Effector CD4-positive, alpha-beta T cell (primary cell): ENCODE measurements around the gene NIPBL.
"Not testable (repeated sequence)": the region's sequence is repeated elsewhere in the genome, so short reads cannot be mapped to it uniquely, and the experiment has no call there.

ENCODE experiments used
- DNase-seq: peaks from one replicate; pipeline ENCODE4 v3.0.0-alpha.2; 2020

NIPBL gene

GRCh38 chr5:36879274-36880033 lies 2.9 kb downstream of the NIPBL start:
- DNase-seq = no peak

DNA sequence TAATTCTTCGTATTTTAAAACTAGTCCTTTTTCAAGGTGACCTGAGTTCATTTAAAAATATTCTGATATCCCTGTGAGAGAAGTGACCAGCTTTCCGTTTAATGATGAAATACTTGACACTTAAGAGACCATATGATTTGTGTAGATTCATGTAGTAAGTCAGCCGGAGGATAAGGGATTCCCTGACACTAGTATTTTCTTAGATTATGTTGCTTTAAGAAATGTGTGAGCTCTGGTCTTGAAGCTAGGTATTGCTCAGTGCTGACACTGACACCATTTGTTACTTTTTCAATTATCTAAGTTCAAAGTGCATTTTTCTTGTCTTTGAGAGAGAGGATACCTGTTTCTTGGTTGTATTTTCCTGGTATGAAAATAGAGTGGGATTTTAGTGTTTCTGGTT lies 4.2 kb downstream of the NIPBL start:
- no peak for DNase-seq

DNA sequence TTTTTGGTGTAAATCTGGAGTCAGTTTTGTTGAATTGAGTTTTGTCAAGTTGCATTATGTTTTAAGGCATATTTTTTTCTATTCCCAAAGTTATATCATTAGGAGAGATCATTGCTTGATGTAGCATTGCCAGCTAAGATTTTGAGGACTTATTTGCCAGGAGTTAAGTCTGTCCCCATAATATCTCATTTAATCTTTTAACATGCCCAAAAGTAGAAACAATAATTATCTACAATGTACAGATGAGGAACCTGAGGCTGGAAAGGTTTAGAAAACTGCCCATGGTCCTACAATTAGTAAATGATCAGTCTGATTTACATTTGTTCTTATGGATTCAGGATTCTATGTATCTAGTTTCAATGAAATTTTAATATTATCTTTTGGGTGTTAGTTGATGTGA lies 4.7 kb downstream of the NIPBL start:
- DNase-seq = no peak

- no peak for DNase-seq
Observed at GRCh38 chr5:36881807-36882206, 5.2 kb downstream of the NIPBL start.

DNA sequence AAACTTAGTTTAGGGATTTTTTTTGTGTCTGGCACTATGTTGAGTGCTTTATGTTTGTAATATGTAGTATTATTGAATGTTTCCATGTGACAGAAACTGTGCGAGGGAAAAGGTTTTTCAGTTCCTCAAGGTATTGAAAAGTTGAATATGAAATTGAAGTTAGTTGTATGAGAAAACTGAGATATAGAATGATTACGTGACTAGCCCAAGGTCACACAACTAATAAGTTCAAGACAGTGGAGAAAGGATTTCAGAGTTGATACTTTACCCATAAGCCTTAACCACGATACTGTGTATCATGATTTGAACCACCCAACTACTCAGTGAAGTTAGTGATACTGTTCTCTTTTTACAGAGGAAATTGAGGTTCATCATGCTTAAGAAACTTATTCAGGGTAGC lies 5.7 kb downstream of the NIPBL start:
- no peak for DNase-seq

GRCh38 chr5:36883894-36884462 lies 7.4 kb downstream of the NIPBL start:
- no peak for DNase-seq

DNA sequence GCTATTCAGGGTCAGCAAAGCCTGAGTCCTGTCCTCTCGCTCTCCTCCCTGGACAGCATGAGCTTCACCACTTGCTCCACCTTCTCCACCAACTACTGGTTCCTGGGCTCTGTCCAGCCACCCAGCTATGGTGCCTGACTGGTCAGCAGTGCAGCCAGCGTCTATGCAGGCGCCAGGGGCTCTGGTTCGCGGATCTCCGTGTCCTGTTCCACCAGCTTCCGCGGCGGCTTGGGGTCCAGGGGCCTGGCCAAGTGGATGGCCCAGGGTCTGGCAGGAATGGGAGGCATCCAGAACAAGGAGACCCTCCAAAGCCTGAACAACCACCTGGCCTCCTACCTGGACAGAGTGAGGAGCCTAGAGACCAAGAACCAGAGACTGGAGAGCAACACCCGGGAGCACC lies 8.6 kb downstream of the NIPBL start:
- DNase-seq = no peak

DNA sequence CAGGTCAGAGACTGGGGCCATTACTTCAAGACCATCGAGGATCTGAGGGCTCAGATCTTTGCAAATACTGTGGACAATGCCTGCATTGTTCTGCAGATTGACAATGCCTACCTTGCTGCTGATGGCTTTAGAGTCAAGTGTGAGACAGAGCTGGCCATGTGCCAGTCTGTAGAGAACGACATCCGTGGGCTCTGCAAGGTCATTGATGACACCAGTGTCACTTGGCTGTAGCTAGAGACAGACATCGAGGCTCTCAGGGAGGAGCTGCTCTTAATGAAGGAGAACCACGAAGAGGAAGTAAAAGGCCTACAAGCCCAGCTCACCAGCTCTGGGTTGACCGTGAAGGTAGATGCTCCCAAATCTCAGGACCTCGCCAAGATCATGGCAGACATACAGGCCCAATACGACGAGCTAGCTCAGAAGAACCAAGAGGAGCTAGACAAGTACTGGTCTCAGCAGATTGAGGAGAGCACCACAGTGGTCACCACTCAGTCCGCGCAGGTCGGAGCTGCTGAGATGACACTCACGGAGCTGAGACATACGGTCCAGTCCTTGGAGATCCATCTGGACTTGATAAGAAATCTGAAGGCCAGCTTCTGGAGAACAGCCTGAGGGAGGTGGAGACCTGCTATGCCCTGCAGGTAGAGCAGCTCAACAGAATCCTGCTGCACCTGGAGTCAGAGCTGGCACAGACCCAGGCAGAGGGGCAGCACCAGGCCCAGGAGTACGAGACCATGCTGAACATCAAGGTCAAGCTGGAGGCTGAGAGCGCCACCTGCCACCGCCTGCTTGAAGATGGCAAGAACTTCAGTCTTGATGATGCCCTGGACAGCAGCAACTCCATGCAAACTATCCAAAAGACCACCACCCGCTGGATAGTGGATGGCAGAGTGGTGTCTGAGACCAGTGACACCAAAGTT lies 9.3 kb downstream of the NIPBL start:
- DNase-seq = no peak

DNA sequence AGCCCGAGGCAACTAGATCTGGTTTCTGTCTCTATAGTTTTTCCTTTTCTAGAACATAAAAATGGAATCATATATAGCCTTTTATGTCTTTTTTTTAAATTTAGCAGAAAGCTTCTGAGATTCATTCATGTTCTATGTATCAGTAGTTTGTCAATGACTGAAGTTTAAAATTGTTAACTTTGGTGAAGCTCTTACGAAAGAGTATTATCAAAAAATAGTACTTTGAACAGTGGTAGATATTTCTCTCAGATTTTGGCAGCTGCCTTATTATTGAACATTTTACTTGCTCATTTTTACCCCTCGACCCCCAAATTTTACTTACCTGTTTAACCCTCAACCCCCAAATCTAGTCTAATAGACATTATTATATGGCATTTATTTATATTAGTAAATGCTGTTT lies 10.2 kb downstream of the NIPBL start:
- no peak for DNase-seq

GRCh38 chr5:36887532-36887931 lies 11.0 kb downstream of the NIPBL start:
- DNase-seq = no peak

DNA sequence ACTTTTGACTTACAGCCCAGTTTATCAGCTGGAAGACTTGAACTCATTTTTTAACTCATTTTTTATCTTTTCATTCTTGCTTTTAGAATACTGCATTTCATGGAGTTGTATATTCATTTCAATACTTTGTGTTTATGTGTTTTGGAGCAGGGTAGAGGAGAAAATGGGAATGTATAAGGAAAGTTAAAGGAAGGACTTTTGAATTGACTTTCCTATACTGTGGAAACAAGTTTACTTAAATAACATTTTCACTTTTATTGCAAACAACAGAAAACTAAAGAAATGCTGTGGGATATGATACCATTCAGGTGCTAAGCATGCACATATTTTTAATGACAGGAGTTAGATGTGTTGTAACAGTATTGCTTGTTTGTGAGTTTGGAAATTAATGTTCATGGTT lies 11.7 kb downstream of the NIPBL start:
- no peak for DNase-seq

DNA sequence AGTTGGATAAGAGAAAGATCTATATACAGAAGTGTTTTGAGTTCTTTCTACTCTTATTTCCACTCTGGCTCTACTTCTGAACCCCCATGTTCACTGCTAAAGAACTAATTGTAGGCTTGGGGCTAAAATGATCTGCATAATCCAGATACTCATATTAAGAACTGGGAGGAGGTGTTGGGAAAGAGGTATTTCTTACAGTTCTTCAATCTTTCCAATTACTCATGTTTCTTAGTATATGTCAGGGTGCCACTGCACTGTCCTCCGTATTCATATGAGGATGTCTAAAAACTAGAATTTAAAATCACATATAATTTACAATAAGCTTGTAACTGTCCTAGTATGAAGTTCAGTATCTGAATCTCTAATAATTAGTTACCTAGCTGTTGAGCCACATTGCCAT lies 12.7 kb downstream of the NIPBL start:
- DNase-seq = no peak

DNA sequence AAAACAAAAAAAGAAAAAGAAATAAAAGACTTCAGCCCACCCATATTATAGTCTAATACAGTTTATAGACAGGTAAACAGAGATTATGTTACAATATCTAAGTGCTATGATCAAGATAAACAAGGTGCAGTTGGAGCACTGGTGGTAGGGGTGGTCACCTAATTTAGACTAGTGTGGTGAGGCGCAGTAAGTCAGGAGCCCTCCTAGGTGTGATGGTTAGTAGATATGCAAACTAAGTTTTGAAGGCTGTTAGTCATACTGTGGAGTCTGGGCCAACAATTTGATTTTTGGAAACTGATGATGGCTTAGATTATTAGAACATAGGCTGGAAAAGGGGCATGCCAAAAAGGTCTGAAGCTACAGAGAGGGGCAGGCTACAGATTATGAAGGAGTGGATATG lies 14.7 kb downstream of the NIPBL start:
- DNase-seq = no peak

DNA sequence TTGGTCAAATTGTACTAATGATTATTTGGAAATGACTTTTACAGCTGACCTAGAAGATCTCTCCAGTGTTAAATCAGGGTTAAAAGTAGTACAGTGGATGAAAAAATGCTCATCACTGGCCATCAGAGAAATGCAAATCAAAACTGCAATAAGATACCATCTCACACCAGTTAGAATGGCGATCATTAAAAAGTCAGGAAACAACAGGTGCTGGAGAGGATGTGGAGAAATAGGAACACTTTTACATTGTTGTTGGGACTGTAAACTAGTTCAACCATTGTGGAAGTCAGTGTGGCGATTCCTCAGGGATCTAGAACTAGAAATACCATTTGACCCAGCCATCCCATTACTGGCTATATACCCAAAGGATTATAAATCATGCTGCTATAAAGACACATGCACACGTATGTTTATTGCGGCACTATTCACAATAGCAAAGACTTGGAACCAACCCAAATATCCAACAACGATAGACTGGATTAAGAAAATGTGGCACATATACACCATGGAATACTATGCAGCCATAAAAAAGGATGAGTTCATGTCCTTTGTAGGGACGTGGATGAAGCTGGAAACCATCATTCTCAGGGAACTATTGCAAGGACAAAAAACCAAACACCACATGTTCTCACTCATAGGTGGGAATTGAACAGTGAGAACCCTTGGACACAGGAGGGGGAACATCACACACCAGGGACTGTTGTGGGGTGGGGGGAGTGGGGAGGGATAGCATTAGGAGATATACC lies 15.7 kb downstream of the NIPBL start:
- DNase-seq = not testable (repeated sequence)

- no peak for DNase-seq
Observed at GRCh38 chr5:36894954-36895353, 18.4 kb downstream of the NIPBL start.

DNA sequence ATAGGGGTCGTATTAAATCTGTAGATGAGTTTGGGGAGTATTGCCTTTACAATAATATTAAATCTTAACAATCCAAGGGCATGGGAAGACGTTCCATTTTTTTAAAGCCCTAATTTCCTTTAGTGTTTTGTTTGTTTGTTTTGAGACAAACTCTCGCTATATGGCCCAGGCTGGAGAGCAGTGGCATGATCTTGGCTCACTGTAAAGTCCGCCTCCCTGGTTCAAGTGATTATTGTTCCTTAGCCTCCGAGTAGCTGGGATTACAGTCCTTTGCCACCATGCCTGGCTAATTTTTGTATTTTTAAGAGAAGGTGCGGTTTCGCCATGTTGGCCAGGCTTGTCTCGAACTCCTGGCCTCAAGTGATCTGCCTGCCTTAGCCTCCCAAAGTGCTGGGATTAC lies 19.9 kb downstream of the NIPBL start:
- DNase-seq = no peak

- DNase-seq = no peak
Observed at GRCh38 chr5:36897616-36898015, 21.0 kb downstream of the NIPBL start.

DNA sequence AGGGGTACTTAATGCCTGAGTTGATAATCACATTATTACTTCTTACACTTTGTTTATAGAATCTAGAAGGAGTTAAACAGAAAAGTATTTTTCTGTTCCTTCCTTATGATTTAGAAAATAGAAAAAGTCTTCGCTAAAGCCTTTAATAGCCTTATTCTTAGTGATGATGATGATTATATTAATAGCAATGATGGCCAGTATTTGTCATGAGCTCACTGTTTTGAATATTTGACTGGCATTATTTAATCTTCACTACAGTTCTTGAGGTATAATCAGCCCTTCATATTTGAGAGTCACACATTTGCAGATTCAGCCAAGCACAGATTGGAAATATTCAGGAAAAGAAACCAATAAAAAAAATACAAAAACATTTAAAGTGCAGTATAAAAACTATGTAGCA lies 23.3 kb downstream of the NIPBL start:
- DNase-seq = no peak

GRCh38 chr5:36900283-36900682 lies 23.7 kb downstream of the NIPBL start:
- no peak for DNase-seq

GRCh38 chr5:36901077-36901476 lies 24.5 kb downstream of the NIPBL start:
- DNase-seq = not testable (repeated sequence)

DNA sequence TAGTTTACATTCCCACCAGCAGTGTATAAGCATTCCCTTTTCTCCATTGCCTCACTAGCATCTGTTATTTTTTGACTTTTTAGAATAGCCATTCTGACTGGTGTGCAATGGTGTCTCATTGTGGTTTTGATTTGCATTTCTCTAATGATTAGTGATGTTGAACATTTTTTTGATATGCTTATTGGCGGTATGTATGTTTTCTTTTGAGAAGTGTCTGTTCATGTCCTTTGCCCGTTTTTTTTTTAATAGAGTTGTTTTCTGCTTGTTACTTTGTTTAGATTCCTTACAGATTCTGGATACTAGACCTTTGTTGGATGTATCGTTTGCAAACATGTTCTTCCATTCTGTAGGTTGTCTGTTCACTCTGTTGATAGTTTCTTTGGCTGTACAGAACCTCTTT lies 25.3 kb downstream of the NIPBL start:
- no peak for DNase-seq

DNA sequence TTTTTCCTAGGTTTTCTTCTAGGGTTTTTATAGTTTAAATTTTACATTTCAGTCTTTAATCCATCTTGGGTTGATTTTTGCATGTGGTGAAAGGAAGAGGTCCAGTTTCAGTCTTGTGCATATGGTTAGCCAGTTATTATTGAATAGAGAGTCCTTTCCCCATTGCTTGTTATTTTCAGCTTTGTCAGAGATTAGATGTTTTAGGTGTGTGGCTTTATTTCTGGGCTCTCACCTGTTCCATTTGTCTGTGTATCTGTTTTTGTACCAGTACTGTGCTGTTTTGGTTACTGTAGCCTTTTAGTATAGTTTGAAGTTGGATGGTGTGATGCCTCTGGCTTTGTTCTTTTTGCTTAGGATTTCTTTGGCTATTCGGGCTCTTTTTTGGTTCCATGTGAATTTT lies 25.8 kb downstream of the NIPBL start:
- DNase-seq = no peak

- DNase-seq = no peak
Observed at GRCh38 chr5:36904677-36905076, 28.1 kb downstream of the NIPBL start.
